CD4-positive, alpha-beta T cell treated with Interleukin-17A for 4 hours (primary cell): Measurements from ENCODE around the gene SLC8A1.

Source experiments
- DNase-seq: peaks from one replicate; pipeline ENCODE4 v3.0.0-alpha.2; 2020; ENCODE audit warnings: mixed read lengths

SLC8A1 gene

GRCh38 chr2:40348665-40349064, 103.2 kb downstream of the SLC8A1 start:
- no peak for DNase-seq

- no peak for DNase-seq
These were observed 103.9 kb downstream of the SLC8A1 start for GRCh38 chr2:40348038-40348437.

GRCh38 chr2:40346535-40347354, 105.1 kb downstream of the SLC8A1 start:
- no peak for DNase-seq

- DNase-seq, result no peak
These were observed 107.5 kb downstream of the SLC8A1 start for GRCh38 chr2:40344364-40344763.

GRCh38 chr2:40343902-40344301, 108.0 kb downstream of the SLC8A1 start:
- no peak for DNase-seq

GRCh38 chr2:40341198-40341597, 110.7 kb downstream of the SLC8A1 start:
- DNase-seq, result no peak

- no peak for DNase-seq
These were observed 112.9 kb downstream of the SLC8A1 start for GRCh38 chr2:40339026-40339425.

GRCh38 chr2:40332191-40332826, 119.6 kb downstream of the SLC8A1 start:
- no peak for DNase-seq

- no peak for DNase-seq
These were observed 121.8 kb downstream of the SLC8A1 start for GRCh38 chr2:40330096-40330495.

GRCh38 chr2:40329739-40330030, 122.2 kb downstream of the SLC8A1 start:
- no peak for DNase-seq

GRCh38 chr2:40325116-40325515, 126.8 kb downstream of the SLC8A1 start:
- DNase-seq, result no peak

- no peak for DNase-seq
These were observed 127.2 kb downstream of the SLC8A1 start for GRCh38 chr2:40324656-40325055.

- DNase-seq, result no peak
These were observed 130.1 kb downstream of the SLC8A1 start for GRCh38 chr2:40321822-40322221.

- no peak for DNase-seq
These were observed 130.8 kb downstream of the SLC8A1 start for GRCh38 chr2:40321016-40321623.

GRCh38 chr2:40318921-40319320, 133.0 kb downstream of the SLC8A1 start:
- DNase-seq, result no peak

GRCh38 chr2:40317761-40318160, 134.1 kb downstream of the SLC8A1 start:
- DNase-seq, result no peak

GRCh38 chr2:40317046-40317445, 134.8 kb downstream of the SLC8A1 start:
- DNase-seq, result no peak

GRCh38 chr2:40316620-40317019, 135.3 kb downstream of the SLC8A1 start:
- no peak for DNase-seq

GRCh38 chr2:40315683-40316082, 136.2 kb downstream of the SLC8A1 start:
- no peak for DNase-seq

GRCh38 chr2:40311026-40311425, 140.9 kb downstream of the SLC8A1 start:
- no peak for DNase-seq

- no peak for DNase-seq
These were observed 141.6 kb downstream of the SLC8A1 start for GRCh38 chr2:40310303-40310702.

- DNase-seq, result no peak
These were observed 147.6 kb downstream of the SLC8A1 start for GRCh38 chr2:40304340-40304739.

- no peak for DNase-seq
These were observed 148.1 kb downstream of the SLC8A1 start for GRCh38 chr2:40303746-40304145.

GRCh38 chr2:40302751-40303325, 149.1 kb downstream of the SLC8A1 start:
- DNase-seq, result no peak
